K562 (cell line): ENCODE measurements around the gene NAA15. TPM values are rescaled to one million over a fixed set of nuclear protein-coding genes. Genes with fewer than 3 reads are reported as not detected.

Source experiments
- BCL6 ChIP-seq: fragments of 250-450 bp; sonication (Bioruptor Pico); IDR thresholded peaks from 2 replicates; pipeline ENCODE4 v1.4.0; 2020
- E2F3 ChIP-seq: fragments of 250-450 bp; sonication (Bioruptor Pico); IDR thresholded peaks from 2 replicates; pipeline ENCODE4 v1.4.0; 2020; ENCODE audit warnings: mild to moderate bottlenecking
- FOXK2 ChIP-seq, 2 experiments: fragments of 450-650 bp; IDR thresholded peaks in 1 of 2; conservative IDR thresholded peaks in 1 of 2; 2 replicates each; pipeline ENCODE4 v1.6.1; 2016; ENCODE audit warnings: low read depth in 2 of 2, mild to moderate bottlenecking in 1 of 2
- FOXP1 ChIP-seq: sonication (generic); formaldehyde crosslinking; IDR thresholded peaks from 2 replicates; pipeline ENCODE4 v1.8.0; 2022; ENCODE audit warnings: mild to moderate bottlenecking, missing genetic modification reagents
- HBP1 ChIP-seq: fragments of 450-650 bp; formaldehyde crosslinking; IDR thresholded peaks from 2 replicates; pipeline ENCODE4 v1.4.0; 2022; ENCODE audit warnings: missing genetic modification characterization
- JUND ChIP-seq, 2 experiments: IDR thresholded peaks; 2 replicates in 1 of 2; 3 replicates in 1 of 2; pipeline ENCODE4 v1.6.1; 2011; ENCODE audit warnings: borderline replicate concordance in 2 of 2, low read depth in 2 of 2, low read length in 2 of 2, improper control_type of control experiment in 1 of 2, missing biosample characterization in 1 of 2, missing genetic modification characterization in 1 of 2, missing genetic modification reagents in 1 of 2
- NCOA4 ChIP-seq: fragments of 450-650 bp; IDR thresholded peaks from 2 replicates; pipeline ENCODE4 v1.6.1; 2018; ENCODE audit warnings: mild to moderate bottlenecking; ENCODE audit not compliant: partially characterized antibody
- PRDM10 ChIP-seq: fragments of 450-650 bp; IDR thresholded peaks from 2 replicates; pipeline ENCODE4 v1.6.1; 2018; ENCODE audit not compliant: partially characterized antibody
- PRMT5 ChIP-seq: sonication (generic); formaldehyde crosslinking; IDR thresholded peaks from 2 replicates; pipeline ENCODE4 v1.5.0; 2020; ENCODE audit warnings: missing genetic modification reagents
- RERE ChIP-seq: sonication (generic); formaldehyde crosslinking; IDR thresholded peaks from 2 replicates; pipeline ENCODE4 v1.8.0; 2023; ENCODE audit warnings: missing genetic modification reagents, mild to moderate bottlenecking, borderline replicate concordance
- SMARCA5 ChIP-seq: fragments of 450-650 bp; IDR thresholded peaks from 2 replicates; pipeline ENCODE4 v1.6.1; 2016
- SNRNP70 ChIP-seq: fragments of 200-400 bp; formaldehyde crosslinking; optimal IDR thresholded peaks from 2 replicates; pipeline ENCODE3; 2017; ENCODE audit warnings: low read depth, low read length
- TCF7 ChIP-seq: sonication (generic); IDR thresholded peaks from 2 replicates; pipeline ENCODE4 v1.6.1; 2016; ENCODE audit warnings: antibody characterized with exemption, borderline replicate concordance
- ZNF449 ChIP-seq: fragments of 250-450 bp; sonication (Bioruptor Pico); IDR thresholded peaks from 2 replicates; pipeline ENCODE4 v1.8.0; 2022; ENCODE audit warnings: moderate library complexity, mild to moderate bottlenecking, inconsistent platforms
- ZNF77 ChIP-seq: fragments of 250-450 bp; sonication (Bioruptor Pico); IDR thresholded peaks from 2 replicates; pipeline ENCODE4 v1.5.0; 2020
- ZNF778 ChIP-seq: fragments of 450-650 bp; formaldehyde crosslinking; IDR thresholded peaks from 2 replicates; pipeline ENCODE4 v1.4.0; 2020; ENCODE audit warnings: mild to moderate bottlenecking, moderate library complexity
- ZNF79 ChIP-seq: fragments of 250-450 bp; sonication (Bioruptor Pico); IDR thresholded peaks from 2 replicates; pipeline ENCODE4 v1.4.0; 2020; ENCODE audit warnings: low read depth, mild to moderate bottlenecking, moderate library complexity
- ZZZ3 ChIP-seq: fragments of 450-650 bp; IDR thresholded peaks from 2 replicates; pipeline ENCODE4 v1.6.1; 2016; ENCODE audit warnings: antibody characterized with exemption, mild to moderate bottlenecking, moderate library complexity
- polyA plus RNA-seq, 8 experiments: library from polyadenylated mRNA; depleted of rRNA in 4 of 8; stranded (reverse) in 5 of 8; unstranded in 3 of 8; fragments of >200 nt; fragmentation: Nextera tagmentation in 2 of 8; fragmentation: Illumina TruSeq in 1 of 8; extraction: Ambion mirVana in 2 of 8; extraction: Trizol in 1 of 8; gene quantifications; 2 replicates each; pipeline versions ENCODE4 v1.2.1 to v1.2.3, GENCODE V29; 2011 to 2014; ENCODE audit warnings: inconsistent platforms in 1 of 8, missing spikeins in 1 of 8
- total RNA-seq, 7 experiments: library from RNA; depleted of rRNA in 6 of 7; stranded (reverse); fragments of >200 nt in 6 of 7; fragmentation: Illumina TruSeq in 2 of 7; extraction: Trizol in 2 of 7; gene quantifications; 2 replicates each; pipeline versions ENCODE4 v1.2.1 to v1.2.3, GENCODE V29; 2011 to 2021; ENCODE audit warnings: low replicate concordance in 1 of 7

Gene NAA15
- total and polyA plus RNA-seq, 9 of the 15 experiments (the other 6 are each of a cell fraction or from before 2014, with no cell fraction given) = 37.8 to 117 (median 63.2) TPM

GRCh38 chr4:139443661-139444060 lies 142.4 kb downstream of the NAA15 start (continued):
- TF ChIP-seq RERE = no peak
- TF ChIP-seq SMARCA5 = no peak
- no peak for TF ChIP-seq ZNF778 (CRISPR knock-in tag)
- no peak for TF ChIP-seq NCOA4
- no peak for TF ChIP-seq FOXP1 (CRISPR knock-in tag)
- TF ChIP-seq BCL6 (CRISPR knock-in tag) = no peak
- no peak for TF ChIP-seq ZNF77
- no peak for TF ChIP-seq PRMT5 (CRISPR knock-in tag)
- TF ChIP-seq FOXK2 (conservative IDR thresholded peaks at IDR 0.05 in 1 of 2, IDR thresholded peaks at IDR 0.05 in 1 of 2; ENCODE audit: low read depth in 2 of 2) = no peak
- TF ChIP-seq HBP1 (CRISPR knock-in tag) = no peak
- TF ChIP-seq ZNF449 (CRISPR knock-in tag) = no peak
- no peak for TF ChIP-seq ZNF79 (CRISPR knock-in tag)
- no peak for TF ChIP-seq E2F3
- TF ChIP-seq PRDM10 = no peak
- no peak for TF ChIP-seq SNRNP70
- no peak for TF ChIP-seq ZZZ3
- TF ChIP-seq TCF7 = no peak
- no peak for TF ChIP-seq JUND (IDR thresholded peaks at IDR 0.05; ENCODE audit: borderline replicate concordance, low read depth, low read length)
- no peak for TF ChIP-seq JUND (tag; IDR thresholded peaks at IDR 0.05; ENCODE audit: borderline replicate concordance, low read depth, low read length)
